LNCAP (cell line): ENCODE measurements around the gene MAMSTR.

Source experiments
- TF ChIP-seq, protein P1 (sequence below): fragments of 450-650 bp; IDR thresholded peaks from 2 replicates; pipeline ENCODE4 v1.5.1; 2017; ENCODE audit warnings: mild to moderate bottlenecking

MAMSTR gene

DNA sequence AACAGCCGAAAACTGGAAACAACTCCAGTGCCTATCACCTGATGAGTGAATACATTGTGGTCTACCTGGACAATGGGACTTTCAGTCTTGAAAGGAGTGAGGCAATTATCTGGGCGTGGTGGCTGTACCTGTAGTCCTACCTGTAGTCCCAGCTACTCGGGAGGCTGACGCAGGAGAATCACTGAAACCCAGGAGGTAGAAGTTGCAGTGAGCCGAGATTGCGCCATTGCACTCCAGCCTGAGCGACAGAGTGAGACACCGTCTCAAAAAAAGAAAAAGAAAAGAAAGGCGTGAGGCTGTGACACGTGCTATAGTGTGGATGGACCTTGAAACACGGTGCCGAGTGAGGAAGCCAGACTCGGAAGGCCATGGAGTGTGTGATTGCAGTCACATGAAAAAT lies 42.6 kb downstream of the MAMSTR start:
- TF ChIP-seq, protein P1, sequence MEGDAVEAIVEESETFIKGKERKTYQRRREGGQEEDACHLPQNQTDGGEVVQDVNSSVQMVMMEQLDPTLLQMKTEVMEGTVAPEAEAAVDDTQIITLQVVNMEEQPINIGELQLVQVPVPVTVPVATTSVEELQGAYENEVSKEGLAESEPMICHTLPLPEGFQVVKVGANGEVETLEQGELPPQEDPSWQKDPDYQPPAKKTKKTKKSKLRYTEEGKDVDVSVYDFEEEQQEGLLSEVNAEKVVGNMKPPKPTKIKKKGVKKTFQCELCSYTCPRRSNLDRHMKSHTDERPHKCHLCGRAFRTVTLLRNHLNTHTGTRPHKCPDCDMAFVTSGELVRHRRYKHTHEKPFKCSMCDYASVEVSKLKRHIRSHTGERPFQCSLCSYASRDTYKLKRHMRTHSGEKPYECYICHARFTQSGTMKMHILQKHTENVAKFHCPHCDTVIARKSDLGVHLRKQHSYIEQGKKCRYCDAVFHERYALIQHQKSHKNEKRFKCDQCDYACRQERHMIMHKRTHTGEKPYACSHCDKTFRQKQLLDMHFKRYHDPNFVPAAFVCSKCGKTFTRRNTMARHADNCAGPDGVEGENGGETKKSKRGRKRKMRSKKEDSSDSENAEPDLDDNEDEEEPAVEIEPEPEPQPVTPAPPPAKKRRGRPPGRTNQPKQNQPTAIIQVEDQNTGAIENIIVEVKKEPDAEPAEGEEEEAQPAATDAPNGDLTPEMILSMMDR = no peak

DNA sequence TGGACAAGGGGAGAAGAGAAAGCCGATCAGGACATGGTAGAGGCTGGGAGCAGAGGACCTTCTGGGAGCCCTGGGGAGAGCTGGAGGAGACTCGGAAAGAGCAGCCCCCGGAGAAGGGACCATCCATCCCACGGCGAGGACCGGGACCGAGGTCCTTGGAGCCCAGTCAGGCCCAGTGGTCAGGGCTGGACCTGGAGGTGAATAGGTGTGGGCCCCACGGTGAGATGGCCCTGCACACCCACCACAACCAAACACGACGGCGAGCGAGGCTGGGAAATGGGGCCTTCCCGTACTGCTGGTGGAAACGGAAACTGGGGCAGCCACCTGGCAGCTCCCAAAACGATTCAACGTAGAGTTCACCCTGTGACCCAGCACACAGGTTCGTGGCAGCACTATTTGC lies 43.0 kb downstream of the MAMSTR start:
- TF ChIP-seq, protein P1 = no peak

DNA sequence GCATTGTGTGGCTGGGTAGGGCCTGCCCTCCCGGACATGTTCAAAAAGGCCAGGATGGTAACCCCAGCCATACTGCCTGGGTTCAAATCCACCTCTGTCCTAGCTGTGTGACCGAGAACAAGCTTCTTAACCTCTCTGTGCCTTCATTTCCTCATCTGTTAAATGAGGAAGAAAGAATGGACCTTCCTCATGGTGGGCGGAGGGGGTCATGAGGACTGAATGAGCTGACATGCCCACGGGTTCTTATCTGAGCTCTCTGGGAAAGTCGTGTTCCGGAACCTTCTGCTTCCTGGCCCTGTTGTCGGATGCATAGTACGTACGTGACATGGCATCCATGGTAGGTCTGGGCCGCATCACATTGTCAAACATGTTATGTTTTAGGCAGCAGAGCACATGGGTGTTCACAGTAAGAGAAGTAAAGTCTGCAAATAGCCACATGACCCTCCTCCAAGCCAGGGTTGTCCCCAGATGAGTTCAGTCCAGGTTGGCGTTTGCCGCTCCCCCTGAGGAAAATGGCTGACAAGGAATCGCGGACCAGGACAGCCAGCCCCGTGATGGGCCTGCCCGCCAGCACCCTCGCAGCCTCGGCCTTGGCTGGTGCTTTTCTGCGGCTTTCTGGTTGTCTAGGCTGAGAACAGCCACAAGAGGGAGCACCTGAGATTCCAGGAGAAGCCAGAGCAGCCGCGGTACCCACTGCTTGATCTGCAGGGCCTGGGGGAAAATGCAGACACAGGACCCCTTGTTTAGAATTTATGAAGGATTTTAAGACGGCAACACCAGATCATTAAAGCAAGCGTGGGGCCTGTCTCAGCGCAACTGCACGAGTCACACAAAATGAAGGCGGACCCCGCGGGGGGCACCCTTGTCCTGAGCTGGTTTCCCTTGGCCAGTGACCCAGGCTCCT lies 44.4 kb downstream of the MAMSTR start:
- TF ChIP-seq, protein P1 = peak; percentile 61

DNA sequence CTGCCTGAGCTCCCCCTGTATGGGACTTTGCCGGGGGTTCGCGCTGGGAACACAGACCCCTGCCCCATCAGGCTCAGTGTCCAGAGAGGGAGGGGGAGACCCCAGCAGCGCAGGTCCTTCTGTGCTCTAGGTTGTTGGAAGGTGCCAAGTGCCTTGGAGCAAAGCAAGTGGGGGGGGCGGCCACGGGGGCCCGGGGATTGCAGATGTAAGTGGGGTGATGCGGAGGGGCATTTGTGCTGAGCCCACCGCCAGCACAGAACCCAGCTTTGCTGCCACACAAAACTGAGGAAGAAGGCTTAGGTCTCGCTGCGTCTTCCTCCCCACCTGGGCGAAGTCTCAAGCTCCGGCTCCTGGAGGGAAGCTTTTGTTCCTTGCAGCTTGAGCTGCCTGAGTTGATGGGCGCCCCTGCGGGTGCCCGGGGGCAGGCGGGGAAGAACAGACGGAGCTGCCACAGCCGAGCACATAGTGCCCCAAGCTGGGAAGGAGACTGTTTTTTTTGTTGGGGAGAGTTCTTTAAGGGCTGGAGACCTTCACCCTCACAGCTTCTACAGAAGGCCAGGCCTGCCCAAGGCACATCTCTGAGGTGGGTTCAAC lies 45.2 kb downstream of the MAMSTR start:
- TF ChIP-seq, protein P1 = no peak

DNA sequence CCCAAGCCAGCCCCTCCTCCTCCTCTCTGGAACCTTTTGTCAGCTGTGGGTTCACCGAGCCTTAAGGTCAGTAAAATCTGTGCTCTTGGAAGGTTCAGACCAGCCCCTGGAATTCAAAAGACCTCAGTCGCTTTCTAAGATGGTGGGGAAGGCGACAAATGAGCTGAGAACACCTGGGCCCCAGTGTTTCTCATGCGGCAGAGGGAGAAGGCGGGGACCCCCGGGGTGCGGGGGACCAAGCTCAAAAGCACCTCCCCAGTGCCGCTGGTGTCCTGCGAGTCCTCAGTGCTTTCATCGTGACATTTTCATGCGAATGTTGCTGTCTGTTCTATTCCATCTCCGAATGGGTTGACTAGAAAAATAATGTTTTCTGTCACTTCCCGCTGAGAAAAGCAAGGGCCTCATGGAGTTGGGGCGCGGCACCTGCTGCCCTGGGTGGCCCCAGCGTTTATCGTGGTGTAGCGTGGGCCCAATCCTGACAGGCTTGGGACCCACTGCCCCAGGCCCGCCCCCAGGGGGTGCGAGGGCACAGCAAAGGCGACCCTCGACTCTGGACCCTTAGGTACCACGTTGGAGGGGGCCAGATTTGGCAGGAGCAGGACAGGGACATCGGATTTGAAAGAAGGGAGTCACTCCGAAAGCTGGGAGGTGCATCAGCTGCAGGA lies 46.0 kb downstream of the MAMSTR start:
- TF ChIP-seq, protein P1 = no peak

DNA sequence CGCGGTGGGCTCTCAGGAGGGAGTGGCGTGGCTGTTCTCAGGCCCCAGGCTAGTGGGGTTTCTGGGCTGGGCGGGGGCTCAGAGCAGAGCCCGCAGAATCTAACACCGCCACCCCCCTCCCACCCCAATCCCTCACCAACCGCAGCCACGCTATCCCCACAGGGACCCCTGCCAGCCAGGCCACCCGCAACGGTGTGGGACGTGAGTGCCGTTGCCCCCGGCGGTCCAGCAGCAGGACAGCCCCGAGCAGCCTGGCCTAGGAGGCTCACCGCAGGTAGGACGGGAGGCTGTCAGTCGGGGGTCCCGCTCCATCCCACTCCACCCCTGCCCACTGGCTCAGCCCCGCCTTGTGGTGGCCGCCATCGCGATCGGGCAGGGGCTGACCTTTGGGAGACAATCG lies 46.5 kb downstream of the MAMSTR start, which contains the start of gene NTN5:
Gene NTN5, minus strand, starts transcription at position 24 of the 400 bp plus-strand sequence. CDS start 2,031 bp downstream, outside the sequence.
- TF ChIP-seq, protein P1 = no peak

DNA sequence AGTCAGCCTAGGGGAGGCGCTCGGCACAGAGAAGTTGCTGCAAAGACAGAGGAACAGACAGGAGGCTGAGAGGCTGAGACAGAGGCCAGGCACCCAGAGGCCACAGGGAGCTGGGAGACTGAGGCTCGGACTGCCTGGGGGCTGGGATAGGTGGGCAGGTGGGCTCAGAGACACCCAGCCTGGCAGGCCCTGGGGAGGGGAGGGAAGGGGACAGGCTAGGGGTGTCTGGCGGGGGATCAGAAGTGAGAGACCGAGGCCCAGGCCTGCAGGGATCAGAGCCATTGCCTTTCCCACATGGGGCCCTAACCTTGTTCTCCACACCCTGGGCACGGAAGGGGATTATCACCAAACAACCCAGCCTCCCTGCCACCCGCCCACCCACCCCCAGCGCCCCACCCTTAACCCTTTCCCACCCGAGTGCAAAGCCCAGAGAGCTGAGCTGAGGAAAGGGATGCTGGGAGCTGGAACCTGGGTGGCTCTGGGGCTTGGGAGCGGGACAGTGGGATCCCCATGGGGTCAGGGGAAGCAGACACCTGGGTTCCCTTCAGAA lies 48.0 kb downstream of the MAMSTR start:
- TF ChIP-seq, protein P1 = no peak
